Neural cell (in vitro differentiated cells): Measurements from ENCODE around the gene CFAP43. TPM values are rescaled to one million over a fixed set of nuclear protein-coding genes. Genes with fewer than 3 reads are reported as not detected.

Experiments used
- H2AFZ ChIP-seq: fragments of 200-600, 300-800 bp; sonication (generic), shearing (Covaris generic); 2 replicates; pipeline ENCODE4 v1.6.0; 2014; ENCODE audit warnings: low read depth, mild to moderate bottlenecking, antibody characterized with exemption, low read length, moderate library complexity
- H3F3A ChIP-seq: fragments of 200-600 bp; shearing (Covaris generic); 2 replicates; pipeline ENCODE4 v1.6.1; 2016; ENCODE audit warnings: mild to moderate bottlenecking, moderate library complexity, mixed read lengths, antibody characterized with exemption, low read length; ENCODE audit not compliant: insufficient read depth, poor library complexity, severe bottlenecking
- H3K27ac ChIP-seq: fragments of 200-600, 300-800 bp; sonication (generic), shearing (Covaris generic); 2 replicates; pipeline ENCODE4 v1.5.1; 2014; ENCODE audit warnings: mild to moderate bottlenecking, low read length, moderate library complexity
- H3K27me3 ChIP-seq: fragments of 300-800, 200-600 bp; sonication (generic), shearing (Covaris generic); 2 replicates; pipeline ENCODE4 v1.6.0; 2014; ENCODE audit warnings: mild to moderate bottlenecking, low read depth, low read length, moderate library complexity; ENCODE audit not compliant: insufficient read depth
- H3K36me3 ChIP-seq: fragments of 300-800, 200-600 bp; sonication (generic), shearing (Covaris generic); 2 replicates; pipeline ENCODE4 v1.5.1; 2014; ENCODE audit warnings: mild to moderate bottlenecking, antibody characterized with exemption, low read length, moderate library complexity; ENCODE audit not compliant: insufficient read depth
- H3K4me2 ChIP-seq: fragments of 300-800, 200-600 bp; sonication (generic), shearing (Covaris generic); 2 replicates; pipeline ENCODE4 v1.6.0; 2014; ENCODE audit warnings: mild to moderate bottlenecking, low read length
- H3K4me3 ChIP-seq: fragments of 300-800, 200-600 bp; sonication (generic), shearing (Covaris generic); 2 replicates; pipeline ENCODE4 v1.5.1; 2014; ENCODE audit warnings: mild to moderate bottlenecking, low read length, moderate library complexity
- H3K79me2 ChIP-seq: fragments of 200-600 bp; shearing (Covaris generic); replicated peaks from 2 replicates; pipeline ENCODE4 v1.6.0; 2014; ENCODE audit warnings: mild to moderate bottlenecking, low read length, moderate library complexity; ENCODE audit not compliant: insufficient read depth
- H3K9ac ChIP-seq: fragments of 300-800, 200-600 bp; sonication (generic), shearing (Covaris generic); 2 replicates; pipeline ENCODE4 v1.6.1; 2016; ENCODE audit warnings: mild to moderate bottlenecking, low read length, mixed read lengths
- H3K9me2 ChIP-seq: fragments of 200-600 bp; shearing (Covaris generic); 2 replicates; pipeline ENCODE4 v1.6.1; 2016; ENCODE audit warnings: mild to moderate bottlenecking, low read length, mixed read lengths; ENCODE audit not compliant: insufficient read depth
- H3K9me3 ChIP-seq: fragments of 200-600, 300-800 bp; sonication (generic), shearing (Covaris generic); 2 replicates; pipeline ENCODE4 v1.6.1; 2016; ENCODE audit warnings: mild to moderate bottlenecking, mixed run types, low read length, moderate library complexity, mixed read lengths
- H4K20me1 ChIP-seq: fragments of 200-600 bp; shearing (Covaris generic); 2 replicates; pipeline ENCODE4 v1.6.1; 2016; ENCODE audit warnings: mild to moderate bottlenecking, mixed run types; ENCODE audit not compliant: insufficient read depth
- EP300 ChIP-seq: fragments of 450-650 bp; conservative IDR thresholded peaks from 2 replicates; pipeline ENCODE4 v1.6.1; 2014; ENCODE audit warnings: antibody characterized with exemption, mild to moderate bottlenecking, moderate library complexity; ENCODE audit not compliant: poor library complexity, severe bottlenecking
- EZH2 ChIP-seq: fragments of 200-600, 300-800 bp; shearing (Covaris generic), sonication (generic); IDR thresholded peaks from 2 replicates; pipeline ENCODE4 v1.6.1; 2014; ENCODE audit warnings: antibody characterized with exemption, low read length, borderline replicate concordance, mild to moderate bottlenecking; ENCODE audit not compliant: insufficient read depth, poor library complexity, severe bottlenecking
- MXI1 ChIP-seq: fragments of 450-650 bp; conservative IDR thresholded peaks from 2 replicates; pipeline ENCODE4 v1.6.1; 2014; ENCODE audit warnings: antibody characterized with exemption, mild to moderate bottlenecking; ENCODE audit not compliant: poor library complexity, severe bottlenecking
- POLR2AphosphoS5 ChIP-seq: IDR thresholded peaks from 2 replicates; pipeline ENCODE4 v1.6.1; 2012
- RAD21 ChIP-seq: fragments of 450-650 bp; conservative IDR thresholded peaks from 2 replicates; pipeline ENCODE4 v1.6.1; 2014; ENCODE audit warnings: antibody characterized with exemption, mild to moderate bottlenecking, moderate library complexity
- SMC3 ChIP-seq: fragments of 450-650 bp; conservative IDR thresholded peaks from 2 replicates; pipeline ENCODE4 v1.6.1; 2014; ENCODE audit warnings: antibody characterized with exemption, mild to moderate bottlenecking, moderate library complexity; ENCODE audit not compliant: poor library complexity
- TAF1 ChIP-seq: IDR thresholded peaks from 2 replicates; pipeline ENCODE4 v1.6.1; 2012; ENCODE audit warnings: low read depth
- polyA plus RNA-seq: library from polyadenylated mRNA; depleted of rRNA; stranded (reverse); fragments of >200 nt; gene quantifications from 2 replicates; pipeline ENCODE4 v1.2.3, GENCODE V29; 2014
- TF ChIP-seq, protein P1 (sequence below): IDR thresholded peaks from 2 replicates; pipeline ENCODE4 v1.6.1; 2012; ENCODE audit warnings: borderline replicate concordance
- TF ChIP-seq, protein P2 (sequence below): fragments of 450-650 bp; IDR thresholded peaks from 2 replicates; pipeline ENCODE4 v1.5.1; 2014; ENCODE audit warnings: antibody characterized with exemption, mild to moderate bottlenecking, moderate library complexity; ENCODE audit not compliant: poor library complexity, severe bottlenecking

The CFAP43 gene
- polyA plus RNA-seq, 1 donor from 2014 or later = 5.0 TPM

DNA sequence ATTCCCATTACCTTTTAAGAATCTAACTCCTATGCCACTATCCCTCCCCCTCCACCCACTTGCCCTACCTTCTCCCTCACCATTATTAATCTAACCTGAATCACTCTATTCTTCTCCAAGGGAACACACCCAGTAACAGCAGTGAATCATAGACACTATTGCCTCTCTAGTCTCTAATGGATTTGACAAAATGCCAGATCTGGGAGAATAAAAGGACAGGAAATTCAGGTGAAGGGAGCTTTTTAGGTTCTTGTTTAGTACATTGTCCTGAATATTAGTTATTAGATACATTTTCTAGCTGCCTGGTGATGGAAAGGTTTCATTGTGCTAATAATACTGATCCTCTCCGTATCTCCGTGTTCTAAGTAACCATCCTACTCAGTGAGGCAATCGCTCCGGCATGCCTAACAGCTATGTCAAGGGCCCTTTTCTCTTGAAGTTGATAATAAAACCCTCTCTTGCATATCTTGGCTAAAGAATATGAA, 114.3 kb downstream of the CFAP43 start:
- Histone ChIP-seq H3K27me3 (no peaks in the 10 kb centered on the region), H4K20me1 (no peaks in the 10 kb centered on the region), H3K9me2 (no peaks in the 10 kb centered on the region), H3K9ac (no peak overlapping the region), H3K9me3 (no peaks in the 10 kb centered on the region), H3F3A (no peaks in the 10 kb centered on the region), H3K4me3 (no peak overlapping the region), H2AFZ (no peak overlapping the region), H3K4me2 (no peak overlapping the region), H3K27ac (no peak overlapping the region), H3K79me2 (no peaks in the 10 kb centered on the region), H3K36me3 (no peaks in the 10 kb centered on the region)
- TF ChIP-seq TAF1 (no peak), RAD21 (no peak), MXI1 (no peak), EP300 (no peak)

DNA sequence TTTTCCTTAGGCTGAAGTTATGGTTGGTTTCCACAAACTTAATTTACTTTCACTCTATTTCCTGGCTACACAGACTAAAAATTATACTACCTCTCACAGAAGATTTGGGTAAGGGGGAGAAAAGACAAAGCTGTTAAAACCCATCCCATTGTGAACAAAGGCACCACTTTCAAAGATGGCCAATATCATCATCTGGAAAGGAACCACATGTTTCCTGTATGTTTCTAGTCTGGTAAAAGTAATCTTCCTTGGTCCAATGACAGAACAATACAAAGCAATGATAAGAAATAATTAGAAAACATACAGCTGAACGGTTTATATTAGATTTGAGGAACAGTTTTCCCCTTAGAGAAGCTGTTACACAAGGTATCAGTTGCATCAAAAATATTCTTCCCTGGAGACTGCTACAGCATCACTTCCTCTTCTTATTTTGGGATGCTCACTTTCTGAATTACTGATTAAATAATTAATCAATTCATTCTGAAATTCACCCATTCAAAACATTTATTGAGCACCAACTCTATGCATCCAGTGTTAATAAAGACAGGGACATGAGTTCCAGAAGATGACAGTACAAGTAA, 118.7 kb downstream of the CFAP43 start:
- no peak overlapping the region for H3K9ac ChIP-seq
- H3K9me3 ChIP-seq = peaks cover 4% of the 10 kb centered on the region
- H3K36me3 ChIP-seq = no peaks in the 10 kb centered on the region
- no peak for TF ChIP-seq POLR2AphosphoS5
- no peak overlapping the region for H3K27ac ChIP-seq
- no peaks in the 10 kb centered on the region for H3K9me2 ChIP-seq
- no peaks in the 10 kb centered on the region for H3K79me2 ChIP-seq
- H3K4me3 ChIP-seq = no peak overlapping the region
- no peak overlapping the region for H3K4me2 ChIP-seq
- H3K27me3 ChIP-seq = no peaks in the 10 kb centered on the region
- H3F3A ChIP-seq = no peaks in the 10 kb centered on the region
- H4K20me1 ChIP-seq = no peaks in the 10 kb centered on the region
- H2AFZ ChIP-seq = no peak overlapping the region

DNA sequence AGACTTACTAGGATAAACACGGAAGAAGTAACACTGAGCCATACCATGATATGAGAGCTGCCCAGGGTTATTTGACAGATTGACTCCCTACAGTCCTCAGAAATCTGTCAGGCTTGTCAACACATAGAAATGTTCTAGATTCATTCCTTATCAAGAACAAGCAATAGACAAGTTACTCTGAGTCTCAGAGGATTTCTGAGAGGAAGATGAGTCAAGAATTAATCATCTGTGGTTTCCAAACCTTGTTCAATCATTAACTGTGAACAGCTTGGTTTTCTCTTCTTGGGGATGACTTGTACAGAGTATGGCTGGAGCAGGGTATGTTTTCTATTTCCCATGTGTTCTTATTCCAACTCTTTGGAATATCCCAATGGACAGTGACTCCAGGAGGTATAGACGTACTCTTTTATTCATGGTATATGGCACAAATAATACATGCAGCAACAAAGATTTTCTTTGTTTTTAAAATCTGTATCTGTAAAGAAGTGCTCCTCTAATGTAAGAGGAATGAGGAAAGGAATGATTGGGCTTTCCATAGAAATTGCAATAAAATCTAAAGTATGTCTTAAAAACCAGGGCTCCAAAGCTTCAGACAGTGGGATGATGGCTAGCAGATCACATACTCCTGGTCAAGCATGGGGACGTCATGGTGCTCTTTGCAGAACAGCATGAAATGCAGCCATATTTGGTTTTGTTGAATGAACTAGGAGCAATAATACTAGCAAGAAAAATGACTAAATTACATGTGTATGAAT, 122.1 kb downstream of the CFAP43 start:
- no peak for TF ChIP-seq EP300
- TF ChIP-seq SMC3 = no peak
- TF ChIP-seq, protein P1, sequence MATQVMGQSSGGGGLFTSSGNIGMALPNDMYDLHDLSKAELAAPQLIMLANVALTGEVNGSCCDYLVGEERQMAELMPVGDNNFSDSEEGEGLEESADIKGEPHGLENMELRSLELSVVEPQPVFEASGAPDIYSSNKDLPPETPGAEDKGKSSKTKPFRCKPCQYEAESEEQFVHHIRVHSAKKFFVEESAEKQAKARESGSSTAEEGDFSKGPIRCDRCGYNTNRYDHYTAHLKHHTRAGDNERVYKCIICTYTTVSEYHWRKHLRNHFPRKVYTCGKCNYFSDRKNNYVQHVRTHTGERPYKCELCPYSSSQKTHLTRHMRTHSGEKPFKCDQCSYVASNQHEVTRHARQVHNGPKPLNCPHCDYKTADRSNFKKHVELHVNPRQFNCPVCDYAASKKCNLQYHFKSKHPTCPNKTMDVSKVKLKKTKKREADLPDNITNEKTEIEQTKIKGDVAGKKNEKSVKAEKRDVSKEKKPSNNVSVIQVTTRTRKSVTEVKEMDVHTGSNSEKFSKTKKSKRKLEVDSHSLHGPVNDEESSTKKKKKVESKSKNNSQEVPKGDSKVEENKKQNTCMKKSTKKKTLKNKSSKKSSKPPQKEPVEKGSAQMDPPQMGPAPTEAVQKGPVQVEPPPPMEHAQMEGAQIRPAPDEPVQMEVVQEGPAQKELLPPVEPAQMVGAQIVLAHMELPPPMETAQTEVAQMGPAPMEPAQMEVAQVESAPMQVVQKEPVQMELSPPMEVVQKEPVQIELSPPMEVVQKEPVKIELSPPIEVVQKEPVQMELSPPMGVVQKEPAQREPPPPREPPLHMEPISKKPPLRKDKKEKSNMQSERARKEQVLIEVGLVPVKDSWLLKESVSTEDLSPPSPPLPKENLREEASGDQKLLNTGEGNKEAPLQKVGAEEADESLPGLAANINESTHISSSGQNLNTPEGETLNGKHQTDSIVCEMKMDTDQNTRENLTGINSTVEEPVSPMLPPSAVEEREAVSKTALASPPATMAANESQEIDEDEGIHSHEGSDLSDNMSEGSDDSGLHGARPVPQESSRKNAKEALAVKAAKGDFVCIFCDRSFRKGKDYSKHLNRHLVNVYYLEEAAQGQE = no peak
- no peak for TF ChIP-seq TAF1
- no peak for TF ChIP-seq POLR2AphosphoS5
- no peak for TF ChIP-seq RAD21
- no peak for TF ChIP-seq EZH2
- no peak for TF ChIP-seq MXI1
- TF ChIP-seq, protein P2, sequence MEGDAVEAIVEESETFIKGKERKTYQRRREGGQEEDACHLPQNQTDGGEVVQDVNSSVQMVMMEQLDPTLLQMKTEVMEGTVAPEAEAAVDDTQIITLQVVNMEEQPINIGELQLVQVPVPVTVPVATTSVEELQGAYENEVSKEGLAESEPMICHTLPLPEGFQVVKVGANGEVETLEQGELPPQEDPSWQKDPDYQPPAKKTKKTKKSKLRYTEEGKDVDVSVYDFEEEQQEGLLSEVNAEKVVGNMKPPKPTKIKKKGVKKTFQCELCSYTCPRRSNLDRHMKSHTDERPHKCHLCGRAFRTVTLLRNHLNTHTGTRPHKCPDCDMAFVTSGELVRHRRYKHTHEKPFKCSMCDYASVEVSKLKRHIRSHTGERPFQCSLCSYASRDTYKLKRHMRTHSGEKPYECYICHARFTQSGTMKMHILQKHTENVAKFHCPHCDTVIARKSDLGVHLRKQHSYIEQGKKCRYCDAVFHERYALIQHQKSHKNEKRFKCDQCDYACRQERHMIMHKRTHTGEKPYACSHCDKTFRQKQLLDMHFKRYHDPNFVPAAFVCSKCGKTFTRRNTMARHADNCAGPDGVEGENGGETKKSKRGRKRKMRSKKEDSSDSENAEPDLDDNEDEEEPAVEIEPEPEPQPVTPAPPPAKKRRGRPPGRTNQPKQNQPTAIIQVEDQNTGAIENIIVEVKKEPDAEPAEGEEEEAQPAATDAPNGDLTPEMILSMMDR = no peak
- H3K9me2 ChIP-seq = no peaks in the 10 kb centered on the region
- no peak overlapping the region for H3K4me2 ChIP-seq

More for the DNA sequence above, 122.1 kb downstream of the CFAP43 start:
- Histone ChIP-seq H2AFZ (no peak overlapping the region), H3K27ac (no peak overlapping the region), H4K20me1 (no peaks in the 10 kb centered on the region), H3K4me3 (no peak overlapping the region), H3K9ac (no peak overlapping the region), H3K27me3 (no peaks in the 10 kb centered on the region), H3K9me3 (peaks cover 4% of the 10 kb centered on the region), H3K79me2 (no peaks in the 10 kb centered on the region), H3K36me3 (no peaks in the 10 kb centered on the region), H3F3A (no peaks in the 10 kb centered on the region)
